HG03060 (cell line): ENCODE measurements around the gene PIM1.
"Not testable (repeated sequence)": the region's sequence is repeated elsewhere in the genome, so short reads cannot be mapped to it uniquely, and the experiment has no call there.

Experiments used
- ATAC-seq: cut with Tn5 transposase; IDR thresholded peaks from one replicate; pipeline ENCODE4 v1.9.1; 2021; ENCODE audit warnings: low read depth, moderate number of reproducible peaks; ENCODE audit not compliant: unreplicated experiment

The PIM1 gene

DNA sequence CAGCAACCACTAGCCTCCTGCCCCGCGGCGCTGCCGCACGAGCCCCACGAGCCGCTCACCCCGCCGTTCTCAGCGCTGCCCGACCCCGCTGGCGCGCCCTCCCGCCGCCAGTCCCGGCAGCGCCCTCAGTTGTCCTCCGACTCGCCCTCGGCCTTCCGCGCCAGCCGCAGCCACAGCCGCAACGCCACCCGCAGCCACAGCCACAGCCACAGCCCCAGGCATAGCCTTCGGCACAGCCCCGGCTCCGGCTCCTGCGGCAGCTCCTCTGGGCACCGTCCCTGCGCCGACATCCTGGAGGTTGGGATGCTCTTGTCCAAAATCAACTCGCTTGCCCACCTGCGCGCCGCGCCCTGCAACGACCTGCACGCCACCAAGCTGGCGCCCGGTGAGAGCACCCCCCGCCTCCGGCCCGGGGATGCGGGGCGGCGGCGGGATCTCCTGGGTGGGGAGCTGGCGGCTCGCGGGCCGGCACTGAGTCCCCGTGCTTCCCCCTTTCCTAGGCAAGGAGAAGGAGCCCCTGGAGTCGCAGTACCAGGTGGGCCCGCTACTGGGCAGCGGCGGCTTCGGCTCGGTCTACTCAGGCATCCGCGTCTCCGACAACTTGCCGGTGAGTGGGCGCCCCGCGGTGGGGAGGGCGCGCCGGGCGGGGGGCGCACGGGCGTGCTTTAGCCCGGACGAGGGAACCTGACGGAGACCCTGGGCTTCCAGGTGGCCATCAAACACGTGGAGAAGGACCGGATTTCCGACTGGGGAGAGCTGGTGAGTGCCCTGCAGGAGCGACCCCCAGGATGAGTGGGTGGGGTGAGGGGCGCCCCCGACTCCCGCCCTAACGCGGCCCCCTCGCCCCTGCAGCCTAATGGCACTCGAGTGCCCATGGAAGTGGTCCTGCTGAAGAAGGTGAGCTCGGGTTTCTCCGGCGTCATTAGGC lies 585 bp downstream of the PIM1 start:
- ATAC-seq: no peak

GRCh38 chr6:37171201-37171969 lies 1.4 kb downstream of the PIM1 start:
- ATAC-seq: no peak

DNA sequence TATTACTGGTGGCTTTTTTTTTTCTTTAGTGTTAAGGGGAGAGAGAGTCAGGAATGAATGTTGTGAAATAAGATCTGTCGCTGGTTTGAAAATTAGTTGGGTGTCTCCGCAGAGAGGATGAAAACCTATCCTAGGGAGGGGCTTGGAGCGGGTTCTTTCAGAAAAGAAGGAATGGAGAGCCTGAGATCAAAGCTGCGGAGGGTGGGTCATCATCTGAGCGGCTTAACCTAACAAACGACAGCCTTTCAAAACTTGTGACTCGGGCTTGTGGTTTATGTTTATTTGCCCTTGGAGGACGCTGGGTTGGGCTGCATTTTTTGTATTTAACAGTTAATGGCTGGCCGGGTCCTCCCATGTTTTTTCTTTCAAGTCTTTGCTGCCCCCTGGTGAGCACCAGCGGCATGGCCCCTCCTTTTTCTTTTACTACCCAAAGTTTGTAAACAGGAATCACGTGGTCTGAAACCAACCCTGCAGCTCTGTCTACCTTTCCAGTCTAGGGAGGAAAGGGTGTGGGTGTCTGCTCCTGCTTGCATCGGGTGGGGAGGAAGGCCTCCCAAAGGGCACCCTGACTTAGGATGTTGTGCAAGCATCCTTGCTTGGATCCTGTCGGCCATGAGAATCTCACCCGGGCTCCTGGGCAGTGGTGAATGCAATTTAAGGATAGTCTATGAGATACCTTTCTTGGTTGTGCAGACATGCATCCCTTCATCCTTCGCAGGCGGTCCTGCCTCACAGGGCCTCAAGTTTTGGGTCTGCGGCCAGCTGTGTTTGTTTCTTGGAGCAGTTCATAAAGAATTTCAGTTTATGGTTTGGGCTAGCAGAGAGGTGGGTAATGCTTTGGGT lies 2.2 kb downstream of the PIM1 start:
- ATAC-seq: peak; percentile 36

DNA sequence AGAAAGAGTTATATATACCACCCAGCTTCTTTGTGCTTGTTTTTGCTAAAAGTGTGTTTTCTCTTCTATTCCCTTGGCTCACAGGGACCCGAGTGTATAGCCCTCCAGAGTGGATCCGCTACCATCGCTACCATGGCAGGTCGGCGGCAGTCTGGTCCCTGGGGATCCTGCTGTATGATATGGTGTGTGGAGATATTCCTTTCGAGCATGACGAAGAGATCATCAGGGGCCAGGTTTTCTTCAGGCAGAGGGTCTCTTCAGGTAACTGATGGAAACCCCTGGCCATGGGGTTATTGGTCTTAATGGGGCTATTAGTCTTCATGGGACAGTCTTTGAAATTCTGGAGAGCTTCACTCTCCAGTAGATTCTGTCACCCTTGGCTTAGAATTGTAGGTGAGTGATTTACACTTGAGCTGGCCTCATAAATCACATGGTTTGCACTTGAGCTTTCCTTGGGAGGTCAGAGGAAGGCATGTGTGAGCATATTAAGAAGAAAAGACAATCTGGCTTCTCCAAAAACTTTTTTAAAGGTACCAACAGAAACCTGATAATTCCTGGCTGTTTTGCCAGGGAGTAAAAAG lies 3.0 kb downstream of the PIM1 start:
- ATAC-seq: no peak

DNA sequence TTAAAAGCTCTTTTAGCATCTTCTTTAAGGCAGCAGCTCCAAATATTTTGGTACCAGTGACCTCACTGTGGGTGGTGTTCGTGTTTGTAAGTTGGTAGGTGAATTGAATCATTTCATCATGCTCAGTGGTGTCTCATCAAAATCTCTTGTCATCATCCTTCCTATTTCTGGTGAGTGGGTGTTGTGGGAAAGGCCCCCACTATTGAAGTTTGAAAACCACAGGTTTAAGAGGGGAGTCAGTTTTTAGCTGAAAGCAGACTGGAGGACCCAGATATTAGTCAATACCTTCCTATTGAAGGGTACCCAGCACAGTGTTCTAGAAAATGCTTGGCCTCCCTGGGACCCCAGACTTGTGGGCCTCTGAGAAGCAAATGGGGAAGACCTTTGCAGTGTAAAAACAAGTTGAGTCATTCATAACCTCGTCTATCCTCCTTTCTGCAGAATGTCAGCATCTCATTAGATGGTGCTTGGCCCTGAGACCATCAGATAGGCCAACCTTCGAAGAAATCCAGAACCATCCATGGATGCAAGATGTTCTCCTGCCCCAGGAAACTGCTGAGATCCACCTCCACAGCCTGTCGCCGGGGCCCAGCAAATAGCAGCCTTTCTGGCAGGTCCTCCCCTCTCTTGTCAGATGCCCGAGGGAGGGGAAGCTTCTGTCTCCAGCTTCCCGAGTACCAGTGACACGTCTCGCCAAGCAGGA lies 3.7 kb downstream of the PIM1 start:
- no peak for ATAC-seq

DNA sequence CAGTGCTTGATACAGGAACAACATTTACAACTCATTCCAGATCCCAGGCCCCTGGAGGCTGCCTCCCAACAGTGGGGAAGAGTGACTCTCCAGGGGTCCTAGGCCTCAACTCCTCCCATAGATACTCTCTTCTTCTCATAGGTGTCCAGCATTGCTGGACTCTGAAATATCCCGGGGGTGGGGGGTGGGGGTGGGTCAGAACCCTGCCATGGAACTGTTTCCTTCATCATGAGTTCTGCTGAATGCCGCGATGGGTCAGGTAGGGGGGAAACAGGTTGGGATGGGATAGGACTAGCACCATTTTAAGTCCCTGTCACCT lies 4.2 kb downstream of the PIM1 start:
- ATAC-seq: no peak

DNA sequence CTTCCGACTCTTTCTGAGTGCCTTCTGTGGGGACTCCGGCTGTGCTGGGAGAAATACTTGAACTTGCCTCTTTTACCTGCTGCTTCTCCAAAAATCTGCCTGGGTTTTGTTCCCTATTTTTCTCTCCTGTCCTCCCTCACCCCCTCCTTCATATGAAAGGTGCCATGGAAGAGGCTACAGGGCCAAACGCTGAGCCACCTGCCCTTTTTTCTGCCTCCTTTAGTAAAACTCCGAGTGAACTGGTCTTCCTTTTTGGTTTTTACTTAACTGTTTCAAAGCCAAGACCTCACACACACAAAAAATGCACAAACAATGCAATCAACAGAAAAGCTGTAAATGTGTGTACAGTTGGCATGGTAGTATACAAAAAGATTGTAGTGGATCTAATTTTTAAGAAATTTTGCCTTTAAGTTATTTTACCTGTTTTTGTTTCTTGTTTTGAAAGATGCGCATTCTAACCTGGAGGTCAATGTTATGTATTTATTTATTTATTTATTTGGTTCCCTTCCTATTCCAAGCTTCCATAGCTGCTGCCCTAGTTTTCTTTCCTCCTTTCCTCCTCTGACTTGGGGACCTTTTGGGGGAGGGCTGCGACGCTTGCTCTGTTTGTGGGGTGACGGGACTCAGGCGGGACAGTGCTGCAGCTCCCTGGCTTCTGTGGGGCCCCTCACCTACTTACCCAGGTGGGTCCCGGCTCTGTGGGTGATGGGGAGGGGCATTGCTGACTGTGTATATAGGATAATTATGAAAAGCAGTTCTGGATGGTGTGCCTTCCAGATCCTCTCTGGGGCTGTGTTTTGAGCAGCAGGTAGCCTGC lies 4.8 kb downstream of the PIM1 start:
- ATAC-seq: no peak

GRCh38 chr6:37175332-37176267 lies 5.6 kb downstream of the PIM1 start:
- no peak for ATAC-seq

DNA sequence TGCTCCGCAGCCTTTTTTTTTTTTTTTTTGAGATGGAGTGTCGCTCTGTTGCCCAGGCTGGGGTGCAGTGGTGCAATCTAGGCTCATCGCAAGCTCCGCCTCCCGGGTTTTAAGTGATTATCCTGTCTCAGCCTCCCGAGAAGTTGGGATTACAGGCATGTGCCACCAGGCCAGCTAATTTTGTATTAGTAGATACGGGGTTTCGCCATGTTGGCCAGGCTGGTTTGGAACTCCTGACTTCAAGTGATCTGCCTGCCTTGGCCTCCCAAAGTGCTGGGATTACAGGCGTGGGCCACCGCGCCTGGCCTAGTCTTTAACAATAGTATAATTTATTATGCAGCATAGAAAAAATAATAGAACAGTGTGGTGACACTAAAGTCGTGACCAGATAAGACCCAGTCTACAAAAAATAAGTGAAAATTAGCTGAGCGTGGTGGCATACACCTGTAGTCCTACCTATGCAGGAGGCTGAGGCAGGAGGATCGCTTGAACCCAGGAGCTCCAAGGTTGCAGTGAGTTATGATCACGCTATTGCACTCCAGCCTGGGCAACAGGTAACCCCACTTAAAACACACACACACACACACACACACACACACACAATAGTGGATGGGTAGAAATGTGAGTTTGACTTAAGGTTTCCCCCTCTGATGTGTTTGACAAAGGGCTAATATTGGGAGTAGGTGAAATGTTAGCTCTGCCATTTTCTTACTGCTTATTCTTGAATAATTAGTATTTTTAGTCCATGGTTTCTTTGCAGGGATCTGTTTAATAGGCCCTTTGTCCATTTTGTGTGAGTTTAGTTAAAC lies 6.5 kb downstream of the PIM1 start:
- ATAC-seq: no peak

- ATAC-seq: no peak
These were observed 7.4 kb downstream of the PIM1 start for GRCh38 chr6:37177077-37177934.

- ATAC-seq: no peak
These were observed 8.1 kb downstream of the PIM1 start for GRCh38 chr6:37177935-37178517.

DNA sequence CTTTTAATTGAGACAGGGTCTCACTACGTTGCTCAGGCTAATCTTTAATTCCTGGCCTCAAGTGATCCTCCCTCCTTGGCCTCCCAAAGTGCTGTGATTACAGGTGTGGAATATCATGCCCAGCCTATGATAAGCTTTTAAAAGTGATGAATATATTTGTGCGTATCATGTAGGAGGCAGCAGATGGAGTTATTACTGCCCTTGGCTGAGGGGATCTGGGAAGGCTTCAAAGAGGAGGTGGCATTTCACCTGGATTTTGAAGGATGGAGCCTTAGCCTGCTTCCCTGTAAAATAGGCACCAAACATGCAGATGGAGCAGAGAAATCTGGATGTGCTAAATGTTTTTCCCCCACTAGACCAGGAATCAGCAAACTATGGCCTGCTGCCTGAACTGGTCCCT lies 10.1 kb downstream of the PIM1 start:
- ATAC-seq: no peak

- ATAC-seq: not testable (repeated sequence)
These were observed 10.7 kb downstream of the PIM1 start for GRCh38 chr6:37180610-37181009.

DNA sequence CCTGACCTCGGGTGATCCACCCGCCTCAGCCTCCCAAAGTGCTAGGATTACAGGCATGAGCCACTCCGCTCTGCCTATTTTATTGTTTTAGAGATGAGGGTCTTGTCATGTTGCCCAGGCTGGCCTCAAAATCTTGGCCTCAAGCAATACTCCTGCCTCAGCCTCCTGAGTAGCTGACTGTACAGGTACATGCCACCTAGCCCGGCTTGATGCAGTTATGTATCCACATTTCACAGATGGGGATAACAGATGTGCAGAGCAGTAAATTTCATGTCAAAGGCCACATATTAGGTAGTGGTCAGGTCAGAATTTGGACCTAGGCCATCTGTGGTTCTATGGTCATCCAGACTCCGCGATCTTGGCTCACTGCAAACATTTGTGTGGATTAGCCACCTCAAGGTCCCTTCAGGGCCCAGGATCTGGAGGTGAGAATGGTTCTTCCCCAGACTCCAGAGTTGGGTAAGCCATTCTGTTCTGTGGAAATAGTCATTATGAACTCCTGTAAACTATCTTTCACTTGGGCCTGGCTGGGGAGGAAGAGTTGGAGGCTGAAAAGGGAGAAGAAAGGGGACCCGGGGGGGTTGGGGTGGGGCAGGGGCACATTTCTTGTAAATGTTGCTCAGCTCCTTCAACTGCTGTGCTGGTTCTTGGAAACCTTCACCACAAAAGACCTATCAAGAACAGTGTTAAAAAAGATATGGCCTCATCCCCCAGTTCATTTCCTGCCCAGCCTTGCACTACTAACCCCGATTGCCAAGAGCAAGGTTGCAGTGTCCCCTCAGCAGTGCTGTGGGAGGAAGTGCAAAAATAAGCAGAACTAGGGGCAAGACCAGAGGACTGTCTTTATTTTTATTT lies 13.0 kb downstream of the PIM1 start:
- ATAC-seq: no peak
